GM12878 (cell line): Measurements from ENCODE around the gene AKR1B15.

Source experiments
- CTCF ChIP-seq, 3 experiments: IDR thresholded peaks in 2 of 3; conservative IDR thresholded peaks in 1 of 3; 2 replicates each; pipeline ENCODE4 v1.5.1; 2011; ENCODE audit warnings: low read depth in 3 of 3, low read length in 3 of 3, mild to moderate bottlenecking in 3 of 3, control low read depth in 2 of 3, moderate library complexity in 2 of 3, inconsistent platforms in 1 of 3, mixed read lengths in 1 of 3; ENCODE audit not compliant: control insufficient read depth in 2 of 3, insufficient read depth in 1 of 3; ENCODE audit errors: extremely low read depth in 1 of 3
- EP300 ChIP-seq, 2 experiments: fragments of 150-350 bp in 1 of 2; IDR thresholded peaks; 2 replicates each; pipeline ENCODE4 v1.6.1; 2011 to 2012; ENCODE audit warnings: low read depth in 2 of 2, low read length in 2 of 2, borderline replicate concordance in 1 of 2, improper control_type of control experiment in 1 of 2, inconsistent platforms in 1 of 2; ENCODE audit not compliant: control insufficient read depth in 1 of 2
- HCFC1 ChIP-seq: fragments of 150-350 bp; IDR thresholded peaks from 2 replicates; pipeline ENCODE4 v1.6.1; 2014; ENCODE audit warnings: low read length

GRCh38 chr7:134546955-134547354 is 2.0 kb upstream of the AKR1B15 start:
- no peak; a peak in 1 of 6 replicates for TF ChIP-seq CTCF (IDR thresholded peaks at IDR 0.05 in 2 of 3, conservative IDR thresholded peaks at IDR 0.05 in 1 of 3; ENCODE audit: control insufficient read depth in 2 of 3, extremely low read depth in 1 of 3, insufficient read depth in 1 of 3, low read depth in 3 of 3, low read length in 3 of 3)
- no peak for TF ChIP-seq EP300 (IDR thresholded peaks at IDR 0.05; ENCODE audit: borderline replicate concordance in 1 of 2, control insufficient read depth in 1 of 2, low read depth in 2 of 2, low read length in 2 of 2)
- TF ChIP-seq HCFC1: no peak
